ENCODE measurements around the gene MAN1B1.

The MAN1B1 gene

GRCh38 chr9:137138722-137139467 lies 52.1 kb downstream of the MAN1B1 start, which contains the start of gene GRIN1:
Gene GRIN1 (plus strand): TSS chr9:137139154. CDS start chr9:137139487, 333 bp downstream.
- ATAC-seq, result peak; percentile 70
- TF ChIP-seq TSHZ2 (CRISPR knock-in tag; IDR thresholded peaks at IDR 0.05), result no peak
- TF ChIP-seq ZNF8 (CRISPR knock-in tag; IDR thresholded peaks at IDR 0.05), result no peak
- TF ChIP-seq OSR1 (CRISPR knock-in tag; IDR thresholded peaks at IDR 0.05), result no peak
- TF ChIP-seq BACH2 (CRISPR knock-in tag; IDR thresholded peaks at IDR 0.05; ENCODE audit: borderline replicate concordance), result no peak
- TF ChIP-seq PPARA (CRISPR knock-in tag; IDR thresholded peaks at IDR 0.05; ENCODE audit: borderline replicate concordance), result no peak
- TF ChIP-seq ZFP30 (CRISPR knock-in tag; IDR thresholded peaks at IDR 0.05), result no peak
- no peak for TF ChIP-seq CREB5 (CRISPR knock-in tag; IDR thresholded peaks at IDR 0.05; ENCODE audit: low read depth)
- no peak for TF ChIP-seq POU6F1 (CRISPR knock-in tag; IDR thresholded peaks at IDR 0.05; ENCODE audit: borderline replicate concordance, low read depth)
- TF ChIP-seq RARB (CRISPR knock-in tag; IDR thresholded peaks at IDR 0.05), result no peak
- TF ChIP-seq TOX (CRISPR knock-in tag; IDR thresholded peaks at IDR 0.05; ENCODE audit: borderline replicate concordance), result no peak
- no peak for TF ChIP-seq ZC3H10 (CRISPR knock-in tag; IDR thresholded peaks at IDR 0.05)
- no peak for TF ChIP-seq ISL1 (CRISPR knock-in tag; IDR thresholded peaks at IDR 0.05)
- no peak for TF ChIP-seq ZNF70 (CRISPR knock-in tag; IDR thresholded peaks at IDR 0.05)
- TF ChIP-seq ZFP3 (CRISPR knock-in tag; IDR thresholded peaks at IDR 0.05), result no peak
- TF ChIP-seq CSRNP3 (CRISPR knock-in tag; IDR thresholded peaks at IDR 0.05), result no peak

GRCh38 chr9:137139468-137140150 lies 52.8 kb downstream of the MAN1B1 start:
- no peak for ATAC-seq
- TF ChIP-seq OSR1 (CRISPR knock-in tag; IDR thresholded peaks at IDR 0.05) (no peak), ZFP3 (CRISPR knock-in tag; IDR thresholded peaks at IDR 0.05) (no peak), CSDC2 (CRISPR knock-in tag; IDR thresholded peaks at IDR 0.05) (no peak), CREB5 (CRISPR knock-in tag; IDR thresholded peaks at IDR 0.05; ENCODE audit: low read depth) (no peak), ISL1 (CRISPR knock-in tag; IDR thresholded peaks at IDR 0.05) (no peak), POU6F1 (CRISPR knock-in tag; IDR thresholded peaks at IDR 0.05; ENCODE audit: borderline replicate concordance, low read depth) (no peak), PPARA (CRISPR knock-in tag; IDR thresholded peaks at IDR 0.05; ENCODE audit: borderline replicate concordance) (no peak), ZNF565 (CRISPR knock-in tag; conservative IDR thresholded peaks at IDR 0.05; ENCODE audit: low read depth) (no peak), ZFP30 (CRISPR knock-in tag; IDR thresholded peaks at IDR 0.05) (no peak), TSHZ2 (CRISPR knock-in tag; IDR thresholded peaks at IDR 0.05) (no peak), ZNF70 (CRISPR knock-in tag; IDR thresholded peaks at IDR 0.05) (no peak), RARB (CRISPR knock-in tag; IDR thresholded peaks at IDR 0.05) (no peak), BACH2 (CRISPR knock-in tag; IDR thresholded peaks at IDR 0.05; ENCODE audit: borderline replicate concordance) (no peak)
